Sigmoid colon (tissue), 7 donors: ENCODE results near the gene GCM1. TPM values are rescaled to one million over a fixed set of nuclear protein-coding genes. Genes with fewer than 3 reads are reported as not detected.

Experiments
- DNase-seq: peaks from one replicate; pipeline ENCODE4 v3.0.0-alpha.2; 2019
- H3K27ac ChIP-seq, 4 donors: fragments of 200-600 bp; sonication (generic); one replicate each; pipeline ENCODE4 v1.5.1; 2016 to 2019; ENCODE audit warnings: mild to moderate bottlenecking in 1 of 4
- H3K27me3 ChIP-seq, 3 donors: fragments of 200-600 bp; sonication (generic); one replicate each; pipeline ENCODE4 v1.5.1; 2019; ENCODE audit warnings: mild to moderate bottlenecking in 1 of 3
- H3K36me3 ChIP-seq, 4 donors: fragments of 200-600 bp; sonication (generic); one replicate each; pipeline ENCODE4 v1.5.1; 2016 to 2019
- H3K4me1 ChIP-seq, 4 donors: fragments of 200-600 bp; sonication (generic); one replicate each; pipeline ENCODE4 v1.5.1; 2017 to 2019
- H3K4me3 ChIP-seq, 4 donors: fragments of 200-600 bp; sonication (generic); one replicate each; pipeline ENCODE4 v1.5.1; 2017 to 2019; ENCODE audit warnings: mild to moderate bottlenecking in 2 of 4, moderate library complexity in 1 of 4
- H3K9me3 ChIP-seq, 4 donors: fragments of 200-600 bp in 3 of 4; sonication (generic) in 3 of 4; one replicate each; pipeline versions ENCODE4 v1.5.1 to v1.6.1; 2013 to 2019
- EP300 ChIP-seq, 4 donors: sonication (generic); formaldehyde crosslinking; IDR thresholded peaks; one replicate each; pipeline ENCODE4 v1.6.1; 2017; ENCODE audit warnings: antibody characterized with exemption in 4 of 4
- POLR2A ChIP-seq, 2 donors: fragments of 450-650 bp; IDR thresholded peaks; one replicate each; pipeline ENCODE4 v1.6.1; 2016; ENCODE audit warnings: antibody characterized with exemption in 2 of 2, mild to moderate bottlenecking in 2 of 2, moderate library complexity in 2 of 2
- POLR2AphosphoS5 ChIP-seq, 4 donors: sonication (generic); formaldehyde crosslinking; IDR thresholded peaks; one replicate each; pipeline ENCODE4 v1.6.1; 2017; ENCODE audit warnings: antibody characterized with exemption in 4 of 4
- WGBS, 2 donors: extraction: QIAGEN DNeasy Blood & Tissue Kit; methylation state at CpG; one replicate each; pipeline ENCODE4 v1.1.7; 2013; 5-methylcytosine and 5-hydroxymethylcytosine counted together
- intact Hi-C: fragments of 100-400 bp; cut with DNase I; formaldehyde crosslinking; loops from one replicate; pipeline ENCODE4 v1.15.1; 2023
- polyA plus RNA-seq, 3 donors: library from polyadenylated mRNA; stranded (reverse); fragments of 200-250 nt; gene quantifications; one replicate each; pipeline ENCODE4 v1.2.3, GENCODE V29; 2013
- total RNA-seq, 4 donors: library from RNA; depleted of rRNA; stranded (reverse); fragments of >200 nt; gene quantifications; one replicate each; pipeline ENCODE4 v1.1.0, GENCODE V29; 2016
- TF ChIP-seq, protein P1 (sequence below), 4 experiments: fragments of 450-650 bp in 3 of 4; fragments of 200-600 bp in 1 of 4; IDR thresholded peaks; one replicate each; pipeline ENCODE4 v1.5.1; 2016 to 2019; ENCODE audit warnings: antibody characterized with exemption in 4 of 4, mild to moderate bottlenecking in 3 of 4, moderate library complexity in 2 of 4
- donor health status: healthy with polysubstance abuse.
- donor health status: Bipolar disorder and iron deficiency.
- donor health status: healthy.

The GCM1 gene
- total and polyA plus RNA-seq, 7 donors = 0.09 TPM; not detected in 6

- H3K27me3 ChIP-seq = no peaks in the 10 kb centered on the region
- no peak overlapping the region for H3K27ac ChIP-seq
- H3K36me3 ChIP-seq = no peaks in the 10 kb centered on the region
- DNase-seq = no peak
- no peak overlapping the region for H3K4me3 ChIP-seq
- H3K4me1 ChIP-seq = no peaks in the 10 kb centered on the region
- no peaks in the 10 kb centered on the region for H3K9me3 ChIP-seq
- intact Hi-C loops = loop anchor here (10.0 kb wide), 1 partner anchor 116 kb away; no protein-coding TSS in a partner anchor
- WGBS, 2 donors = 65 to 87% methylated on average over 1 of the region's 1 CpG
- TF ChIP-seq, protein P1, sequence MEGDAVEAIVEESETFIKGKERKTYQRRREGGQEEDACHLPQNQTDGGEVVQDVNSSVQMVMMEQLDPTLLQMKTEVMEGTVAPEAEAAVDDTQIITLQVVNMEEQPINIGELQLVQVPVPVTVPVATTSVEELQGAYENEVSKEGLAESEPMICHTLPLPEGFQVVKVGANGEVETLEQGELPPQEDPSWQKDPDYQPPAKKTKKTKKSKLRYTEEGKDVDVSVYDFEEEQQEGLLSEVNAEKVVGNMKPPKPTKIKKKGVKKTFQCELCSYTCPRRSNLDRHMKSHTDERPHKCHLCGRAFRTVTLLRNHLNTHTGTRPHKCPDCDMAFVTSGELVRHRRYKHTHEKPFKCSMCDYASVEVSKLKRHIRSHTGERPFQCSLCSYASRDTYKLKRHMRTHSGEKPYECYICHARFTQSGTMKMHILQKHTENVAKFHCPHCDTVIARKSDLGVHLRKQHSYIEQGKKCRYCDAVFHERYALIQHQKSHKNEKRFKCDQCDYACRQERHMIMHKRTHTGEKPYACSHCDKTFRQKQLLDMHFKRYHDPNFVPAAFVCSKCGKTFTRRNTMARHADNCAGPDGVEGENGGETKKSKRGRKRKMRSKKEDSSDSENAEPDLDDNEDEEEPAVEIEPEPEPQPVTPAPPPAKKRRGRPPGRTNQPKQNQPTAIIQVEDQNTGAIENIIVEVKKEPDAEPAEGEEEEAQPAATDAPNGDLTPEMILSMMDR (IDR thresholded peaks at IDR 0.05) = no peak
- TF ChIP-seq EP300 (IDR thresholded peaks at IDR 0.05) (no peak), POLR2A (IDR thresholded peaks at IDR 0.05) (no peak), POLR2AphosphoS5 (IDR thresholded peaks at IDR 0.05) (no peak)
These were observed 30.3 kb upstream of the GCM1 start for GRCh38 chr6:53178837-53179432.

- Histone ChIP-seq H3K4me1 (no peaks in the 10 kb centered on the region), H3K27ac (no peak overlapping the region), H3K36me3 (no peaks in the 10 kb centered on the region), H3K27me3 (no peaks in the 10 kb centered on the region), H3K4me3 (no peak overlapping the region), H3K9me3 (no peaks in the 10 kb centered on the region)
- 91 to 92% methylated on average over 2 of the region's 2 CpGs for WGBS, 2 donors
- no peak for TF ChIP-seq POLR2AphosphoS5 (IDR thresholded peaks at IDR 0.05)
- TF ChIP-seq EP300 (IDR thresholded peaks at IDR 0.05) = no peak
- TF ChIP-seq, protein P1 (IDR thresholded peaks at IDR 0.05) = no peak
- TF ChIP-seq POLR2A (IDR thresholded peaks at IDR 0.05) = no peak
- intact Hi-C loops = loop anchor here (10.0 kb wide), 1 partner anchor 120 kb away; no protein-coding TSS in a partner anchor
- DNase-seq = no peak
These were observed 26.4 kb upstream of the GCM1 start for GRCh38 chr6:53175027-53175426.

- Histone ChIP-seq H3K27me3 (no peaks in the 10 kb centered on the region), H3K4me1 (peaks cover 0 to 10% (median 2%) of the 10 kb centered on the region in 4 donors), H3K36me3 (no peaks in the 10 kb centered on the region), H3K27ac (no peak overlapping the region), H3K4me3 (no peak overlapping the region), H3K9me3 (no peaks in the 10 kb centered on the region)
- DNase-seq = no peak
- 81 to 83% methylated on average over 6 of the region's 6 CpGs for WGBS, 2 donors
- intact Hi-C loops = loop anchor here (1.0 to 10.0 kb wide), 6 partner anchors 122 to 555 kb away; no protein-coding TSS in a partner anchor
- TF ChIP-seq POLR2A (IDR thresholded peaks at IDR 0.05) = no peak
- TF ChIP-seq, protein P1 (IDR thresholded peaks at IDR 0.05) = no peak
- TF ChIP-seq EP300 (IDR thresholded peaks at IDR 0.05) = no peak
- TF ChIP-seq POLR2AphosphoS5 (IDR thresholded peaks at IDR 0.05) = no peak
These were observed 23.8 kb upstream of the GCM1 start for GRCh38 chr6:53172468-53172803.

DNA sequence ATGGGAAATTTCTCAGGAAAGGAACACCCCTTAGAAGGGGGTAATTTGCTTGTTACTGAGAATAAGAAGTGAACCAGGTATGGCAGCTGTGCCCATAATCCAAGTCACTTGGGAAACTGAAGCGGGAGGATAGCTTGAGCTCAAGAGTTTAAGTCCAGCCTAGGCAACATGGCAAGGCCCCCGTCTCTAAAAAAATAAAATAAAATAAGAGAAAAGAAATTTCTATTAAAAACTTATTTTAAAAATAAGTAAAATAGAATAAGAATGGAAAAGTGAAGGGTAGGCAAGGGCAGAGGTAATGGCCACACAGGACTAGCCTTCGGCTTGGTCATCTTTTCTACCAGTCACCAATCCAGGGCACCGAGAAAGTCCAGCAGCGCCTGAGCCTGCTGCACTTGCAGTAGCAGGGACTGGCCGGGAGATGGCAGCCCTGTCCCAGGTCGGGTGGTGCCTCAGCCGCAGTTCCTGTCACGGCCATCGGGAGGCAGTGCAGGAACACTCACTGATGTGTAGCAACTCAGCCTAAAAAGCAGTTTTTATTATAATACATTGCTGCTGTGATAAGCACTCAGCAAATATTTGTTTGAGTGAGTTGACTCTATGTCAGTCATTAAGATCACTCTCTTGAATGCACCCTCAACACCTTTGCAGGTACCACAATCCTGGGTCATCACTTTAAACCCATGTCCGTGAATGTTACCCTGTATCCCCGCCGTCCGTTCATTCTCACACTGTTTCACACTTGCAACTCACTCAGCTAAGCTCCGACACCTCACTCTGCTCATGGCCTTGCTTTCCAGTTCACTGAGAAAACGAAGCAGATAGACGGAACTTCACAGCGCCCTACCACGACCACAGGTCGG, 23.2 kb upstream of the GCM1 start:
- H3K27me3 ChIP-seq = no peaks in the 10 kb centered on the region
- H3K36me3 ChIP-seq = no peaks in the 10 kb centered on the region
- intact Hi-C loops = loop anchor here (1.0 to 10.0 kb wide), 6 partner anchors 123 to 555 kb away; no protein-coding TSS in a partner anchor
- H3K27ac ChIP-seq = no peak overlapping the region
- H3K4me3 ChIP-seq = no peak overlapping the region
- 51 to 53% methylated on average over 20 of the region's 20 CpGs for WGBS, 2 donors
- H3K4me1 ChIP-seq = peaks cover 0 to 16% (median 2%) of the 10 kb centered on the region in 4 donors
- TF ChIP-seq, protein P1 (IDR thresholded peaks at IDR 0.05) = peak; percentile 100
- TF ChIP-seq POLR2A (IDR thresholded peaks at IDR 0.05) (no peak), POLR2AphosphoS5 (IDR thresholded peaks at IDR 0.05) (peak in 1 of 4 donors; percentile 16), EP300 (IDR thresholded peaks at IDR 0.05) (no peak)
- peak; percentile 94 for DNase-seq
- H3K9me3 ChIP-seq = no peaks in the 10 kb centered on the region
